ENCODE measurements around the gene PARPBP. TPM values are rescaled to one million over a fixed set of nuclear protein-coding genes. Genes with fewer than 3 reads are reported as not detected.
"Not testable (repeated sequence)": the region's sequence is repeated elsewhere in the genome, so short reads cannot be mapped to it uniquely, and the experiment has no call there.

Gene PARPBP
- total and polyA plus RNA-seq, 4 experiments from 2014 or later = 2.1 to 2.8 (median 2.4) TPM

DNA sequence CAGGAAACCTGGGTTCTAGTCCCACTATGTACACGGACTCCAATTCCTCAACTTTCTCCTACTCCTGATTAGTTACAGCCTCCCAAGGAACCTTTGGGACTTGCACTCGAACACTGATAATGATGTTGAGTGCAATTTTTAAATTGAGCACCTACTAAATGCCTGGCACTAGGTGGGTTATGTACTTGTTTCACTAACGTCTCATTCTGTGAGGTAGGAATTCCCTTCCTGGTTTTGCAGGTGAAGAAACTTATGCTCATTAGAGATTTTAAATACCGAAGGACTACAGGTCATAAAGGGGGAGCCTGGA lies 536 bp downstream of the PARPBP start:
- Histone ChIP-seq H3K4me1 (ENCODE audit: insufficient read depth, low read length) (peaks cover 24% of the 10 kb centered on the region), H3K27me3 (ENCODE audit: insufficient read depth, low read length) (no peaks in the 10 kb centered on the region), H3K9me3 (ENCODE audit: control insufficient read depth in 1 of 2, low read length in 2 of 2) (no peaks in the 10 kb centered on the region), H3K4me3 (ENCODE audit: low read length in 2 of 2) (peak overlapping the region; percentile 86 to 95), H3K36me3 (ENCODE audit: insufficient read depth, low read length) (no peaks in the 10 kb centered on the region), H3K27ac (ENCODE audit: low read depth, low read length) (peak overlapping the region; percentile 93)
- H3K4me1 Mint-ChIP-seq = peaks cover 12 to 35% (median 19%) of the 10 kb centered on the region in 4 donors
- ChIA-PET CTCF (ENCODE audit: partially characterized antibody) (interaction anchor here (1.2 kb wide), 1 partner anchor 29 kb away, joined by 3 read pairs; no protein-coding TSS in a partner anchor), POLR2A (ENCODE audit: partially characterized antibody) (interaction anchor here (0.6 to 2.5 kb wide), 2 partner anchors 59 to 178 kb away, joined by 4 to 23 read pairs; partner anchors contain the start of gene WASHC3)
- H3K9me3 Mint-ChIP-seq = no peaks in the 10 kb centered on the region
- peaks cover 16 to 22% of the 10 kb centered on the region in 2 donors for H3K36me3 Mint-ChIP-seq
- no peaks in the 10 kb centered on the region for H3K27me3 Mint-ChIP-seq
- peak overlapping the region; percentile 86 to 96 (median 92) for H3K4me3 Mint-ChIP-seq
- intact Hi-C loops (cut with micrococcal nuclease) = loop anchor here (1.0 to 10.0 kb wide), 3 partner anchors 58 to 1916 kb away; partner anchors contain the start of genes ACTR6 and CHPT1
- DNase-seq = no peak
- H3K27ac Mint-ChIP-seq = peak overlapping the region; percentile 88 to 96 (median 94)

DNA sequence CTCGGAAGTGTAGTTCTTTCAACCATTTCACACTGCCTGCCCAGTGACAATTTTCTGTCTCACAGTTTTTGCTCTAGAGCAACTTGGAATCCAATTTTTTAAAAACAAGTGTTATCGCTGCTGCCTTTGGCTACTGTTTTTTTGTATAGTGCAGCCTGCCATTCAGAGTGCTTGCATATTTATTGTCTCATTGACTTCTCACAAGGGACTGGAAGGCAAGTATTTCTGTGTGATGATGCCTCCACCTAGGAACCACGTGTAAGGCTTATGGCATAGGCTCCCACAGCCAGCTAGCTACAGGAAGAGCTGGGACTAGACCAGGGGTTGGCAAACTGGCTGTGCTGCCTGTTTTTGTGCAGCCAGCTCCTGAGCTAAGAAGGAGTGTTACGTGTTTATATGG lies 903 bp downstream of the PARPBP start:
- Mint-ChIP-seq H3K4me1 (peaks cover 12 to 35% (median 19%) of the 10 kb centered on the region in 4 donors), H3K9me3 (no peaks in the 10 kb centered on the region), H3K27me3 (no peaks in the 10 kb centered on the region), H3K36me3 (peaks cover 15 to 19% of the 10 kb centered on the region in 2 donors), H3K27ac (peak overlapping the region; percentile 88 to 96 (median 94)), H3K4me3 (peak overlapping the region; percentile 86 to 96 (median 92))
- ChIA-PET CTCF (ENCODE audit: partially characterized antibody) (interaction anchor here (1.2 kb wide), 1 partner anchor 29 kb away, joined by 3 read pairs; no protein-coding TSS in a partner anchor), POLR2A (ENCODE audit: partially characterized antibody) (interaction anchor here (0.6 to 2.5 kb wide), 2 partner anchors 60 to 178 kb away, joined by 4 to 23 read pairs; partner anchors contain the start of gene WASHC3)
- H3K27me3 ChIP-seq (ENCODE audit: insufficient read depth, low read length) = no peaks in the 10 kb centered on the region
- intact Hi-C loops (cut with micrococcal nuclease) = loop anchor here (1.0 to 10.0 kb wide), 3 partner anchors 59 to 1916 kb away; partner anchors contain the start of genes ACTR6 and CHPT1
- H3K4me3 ChIP-seq (ENCODE audit: low read length in 2 of 2) = peak overlapping the region; percentile 86 to 95
- no peak for DNase-seq
- no peaks in the 10 kb centered on the region for H3K9me3 ChIP-seq (ENCODE audit: control insufficient read depth in 1 of 2, low read length in 2 of 2)
- peaks cover 24% of the 10 kb centered on the region for H3K4me1 ChIP-seq (ENCODE audit: insufficient read depth, low read length)
- H3K36me3 ChIP-seq (ENCODE audit: insufficient read depth, low read length) = no peaks in the 10 kb centered on the region
- H3K27ac ChIP-seq (ENCODE audit: low read depth, low read length) = peak overlapping the region; percentile 93

DNA sequence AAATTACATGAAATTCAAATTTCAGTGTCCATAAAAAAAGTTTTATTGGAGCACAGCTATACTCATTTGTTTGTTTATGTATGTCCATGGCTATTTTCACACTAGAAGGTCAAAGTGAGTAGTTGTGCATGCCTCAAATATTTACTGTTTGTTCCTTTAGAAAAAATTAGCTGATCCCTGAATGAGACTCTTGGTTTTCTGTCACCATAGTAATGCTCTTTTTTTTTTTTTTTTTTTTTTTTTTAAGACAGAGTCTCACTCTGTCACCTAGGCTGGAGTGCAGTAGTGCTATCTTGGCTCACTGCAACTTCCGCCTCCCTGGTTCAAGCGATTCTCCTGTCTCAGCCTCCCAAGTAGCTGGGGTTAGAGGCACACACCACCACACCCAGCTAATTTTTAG lies 1.3 kb downstream of the PARPBP start:
- Mint-ChIP-seq H3K36me3 (peaks cover 15 to 16% of the 10 kb centered on the region in 2 donors), H3K4me1 (peaks cover 12 to 35% (median 19%) of the 10 kb centered on the region in 4 donors), H3K27ac (peak overlapping the region in 2 of 7 donors; percentile 92 to 94)
- not testable (repeated sequence) for H3K27ac ChIP-seq (ENCODE audit: low read depth, low read length); H3K4me3 ChIP-seq (ENCODE audit: low read length in 2 of 2); DNase-seq; H3K36me3 ChIP-seq (ENCODE audit: insufficient read depth, low read length); H3K9me3 Mint-ChIP-seq; H3K4me3 Mint-ChIP-seq; H3K27me3 Mint-ChIP-seq; H3K9me3 ChIP-seq (ENCODE audit: control insufficient read depth in 1 of 2, low read length in 2 of 2); H3K27me3 ChIP-seq (ENCODE audit: insufficient read depth, low read length)
- intact Hi-C loops (cut with micrococcal nuclease) = loop anchor here (10.0 kb wide), 2 partner anchors 427 to 1917 kb away; partner anchors contain the start of genes ACTR6 and CHPT1
- POLR2A ChIA-PET (ENCODE audit: partially characterized antibody) = interaction anchor here (0.9 kb wide), 1 partner anchor 60 kb away, joined by 4 read pairs; no protein-coding TSS in a partner anchor
- H3K4me1 ChIP-seq (ENCODE audit: insufficient read depth, low read length) = peaks cover 24% of the 10 kb centered on the region
- CTCF ChIA-PET (ENCODE audit: partially characterized antibody) = interaction anchor here (0.9 kb wide), 1 partner anchor 48 kb away, joined by 3 read pairs; no protein-coding TSS in a partner anchor

DNA sequence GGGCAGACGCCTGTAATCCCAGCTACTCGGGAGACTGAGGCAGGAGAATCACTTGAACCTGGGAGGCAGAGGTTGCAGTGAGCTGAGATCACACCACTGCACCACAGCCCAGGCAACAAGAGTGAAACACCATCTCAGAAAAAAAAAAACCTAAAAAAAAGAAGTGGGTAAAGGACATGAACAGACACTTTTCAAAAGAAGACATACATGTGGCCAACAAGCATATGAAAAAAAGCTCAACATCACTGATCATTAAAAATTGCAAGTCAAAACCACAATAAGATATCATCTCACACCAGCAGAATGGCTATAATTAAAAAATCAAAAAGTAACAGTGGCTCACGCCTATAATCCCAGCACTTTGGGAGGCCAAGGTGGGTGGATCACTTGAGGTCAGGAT lies 10.7 kb downstream of the PARPBP start:
- H3K9me3 ChIP-seq (ENCODE audit: control insufficient read depth in 1 of 2, low read length in 2 of 2); H3K9me3 Mint-ChIP-seq; H3K27me3 Mint-ChIP-seq; H3K27ac Mint-ChIP-seq; intact Hi-C loops (cut with micrococcal nuclease); DNase-seq; H3K36me3 ChIP-seq (ENCODE audit: insufficient read depth, low read length); H3K4me1 Mint-ChIP-seq; H3K27ac ChIP-seq (ENCODE audit: low read depth, low read length); H3K27me3 ChIP-seq (ENCODE audit: insufficient read depth, low read length); H3K36me3 Mint-ChIP-seq; H3K4me1 ChIP-seq (ENCODE audit: insufficient read depth, low read length); POLR2A ChIA-PET (ENCODE audit: partially characterized antibody); H3K4me3 ChIP-seq (ENCODE audit: low read length in 2 of 2); H3K4me3 Mint-ChIP-seq: not testable (repeated sequence)
- CTCF ChIA-PET (ENCODE audit: partially characterized antibody) = interaction anchor here (1.1 kb wide), 1 partner anchor 14 kb away, joined by 3 read pairs; no protein-coding TSS in a partner anchor

DNA sequence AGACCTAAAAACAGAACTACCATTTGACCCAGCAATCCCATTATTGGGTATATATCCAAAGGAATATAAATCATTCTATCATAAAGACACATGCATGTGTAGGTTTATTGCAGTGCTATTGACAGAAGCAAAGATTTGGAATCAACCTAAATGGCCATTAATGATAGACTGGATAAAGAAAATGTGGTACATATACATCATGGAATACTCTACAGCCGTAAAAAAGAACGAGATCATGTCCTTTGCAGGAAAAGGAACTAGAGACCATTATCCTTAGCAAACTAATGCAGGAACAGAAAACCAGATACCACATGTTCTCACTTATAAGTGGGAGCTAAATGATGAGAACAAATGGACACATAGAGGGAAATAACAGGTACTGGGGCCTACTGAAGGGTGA lies 11.5 kb downstream of the PARPBP start:
- H3K36me3 Mint-ChIP-seq; POLR2A ChIA-PET (ENCODE audit: partially characterized antibody); intact Hi-C loops (cut with micrococcal nuclease); H3K9me3 ChIP-seq (ENCODE audit: control insufficient read depth in 1 of 2, low read length in 2 of 2); H3K9me3 Mint-ChIP-seq; H3K4me3 Mint-ChIP-seq; H3K4me1 ChIP-seq (ENCODE audit: insufficient read depth, low read length); H3K27ac ChIP-seq (ENCODE audit: low read depth, low read length); H3K27me3 ChIP-seq (ENCODE audit: insufficient read depth, low read length); H3K4me1 Mint-ChIP-seq; H3K4me3 ChIP-seq (ENCODE audit: low read length in 2 of 2); DNase-seq; H3K27ac Mint-ChIP-seq; H3K36me3 ChIP-seq (ENCODE audit: insufficient read depth, low read length); H3K27me3 Mint-ChIP-seq: not testable (repeated sequence)
- CTCF ChIA-PET (ENCODE audit: partially characterized antibody) = interaction anchor here (1.1 kb wide), 1 partner anchor 13 kb away, joined by 3 read pairs; no protein-coding TSS in a partner anchor

DNA sequence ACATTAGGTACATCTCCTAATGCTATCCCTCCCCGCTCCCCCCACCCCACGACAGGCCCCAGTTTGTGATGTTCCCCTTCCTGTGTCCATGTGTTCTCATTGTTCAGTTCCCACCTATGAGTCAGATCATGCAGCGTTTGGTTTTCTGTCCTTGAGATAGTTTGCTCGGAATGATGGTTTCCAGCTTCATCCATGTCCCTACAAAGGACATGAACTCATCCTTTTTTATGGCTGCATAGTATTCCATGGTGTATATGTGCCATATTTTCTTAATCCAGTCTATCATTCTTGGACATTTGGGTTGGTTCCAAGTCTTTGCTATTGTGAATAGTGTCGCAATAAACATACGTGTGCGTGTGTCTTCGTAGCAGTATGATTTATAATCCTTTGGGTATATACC lies 17.6 kb downstream of the PARPBP start:
- H3K36me3 Mint-ChIP-seq; H3K27me3 ChIP-seq (ENCODE audit: insufficient read depth, low read length); POLR2A ChIA-PET (ENCODE audit: partially characterized antibody); H3K4me3 Mint-ChIP-seq; H3K27me3 Mint-ChIP-seq; H3K4me3 ChIP-seq (ENCODE audit: low read length in 2 of 2); H3K4me1 Mint-ChIP-seq; H3K9me3 ChIP-seq (ENCODE audit: control insufficient read depth in 1 of 2, low read length in 2 of 2); H3K36me3 ChIP-seq (ENCODE audit: insufficient read depth, low read length); intact Hi-C loops (cut with micrococcal nuclease); H3K27ac Mint-ChIP-seq; H3K4me1 ChIP-seq (ENCODE audit: insufficient read depth, low read length); H3K27ac ChIP-seq (ENCODE audit: low read depth, low read length); CTCF ChIA-PET (ENCODE audit: partially characterized antibody); DNase-seq; H3K9me3 Mint-ChIP-seq: not testable (repeated sequence)

DNA sequence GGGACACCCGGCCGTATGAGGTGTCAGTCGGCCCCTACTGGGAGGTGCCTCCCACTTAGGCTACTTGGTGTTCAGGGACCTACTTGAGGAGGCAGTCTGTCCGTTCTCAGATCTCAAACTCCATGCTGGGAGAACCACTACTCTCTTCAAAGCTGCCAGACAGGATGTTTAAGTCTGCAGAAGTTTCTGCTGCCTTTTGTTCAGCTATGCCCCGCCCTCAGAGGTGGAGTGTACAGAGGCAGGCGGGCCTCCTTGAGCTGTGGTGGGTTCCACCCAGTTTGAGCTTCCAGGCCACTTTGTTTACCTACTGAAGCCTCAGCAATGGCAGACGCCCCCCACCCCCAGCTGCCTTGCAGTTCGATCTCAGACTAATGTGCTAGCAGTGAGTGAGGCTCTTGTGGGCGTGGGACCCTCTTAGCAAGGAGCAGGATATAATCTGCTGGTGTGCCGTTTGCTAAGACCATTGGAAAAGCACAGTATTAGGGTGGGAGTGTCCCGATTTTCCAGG lies 22.9 kb downstream of the PARPBP start:
- Mint-ChIP-seq H3K27ac (peak overlapping the region in 1 of 7 donors; percentile 78), H3K4me3 (peak overlapping the region in 4 of 8 donors; percentile 13 to 66 (median 39))
- H3K4me1 ChIP-seq (ENCODE audit: insufficient read depth, low read length); H3K27me3 Mint-ChIP-seq; POLR2A ChIA-PET (ENCODE audit: partially characterized antibody); H3K36me3 ChIP-seq (ENCODE audit: insufficient read depth, low read length); H3K4me1 Mint-ChIP-seq; H3K9me3 Mint-ChIP-seq; H3K36me3 Mint-ChIP-seq; H3K9me3 ChIP-seq (ENCODE audit: control insufficient read depth in 1 of 2, low read length in 2 of 2); H3K27me3 ChIP-seq (ENCODE audit: insufficient read depth, low read length); intact Hi-C loops (cut with micrococcal nuclease); H3K27ac ChIP-seq (ENCODE audit: low read depth, low read length); H3K4me3 ChIP-seq (ENCODE audit: low read length in 2 of 2): not testable (repeated sequence)
- CTCF ChIA-PET (ENCODE audit: partially characterized antibody) = interaction anchor here (1.2 kb wide), 1 partner anchor 26 kb away, joined by 3 read pairs; no protein-coding TSS in a partner anchor
- DNase-seq = peak in 1 of 5 donors; percentile 3
